IMR-90 (cell line): Measurements from ENCODE around the gene TIGD1.

ENCODE experiments used
- MXI1 ChIP-seq: IDR thresholded peaks from 2 replicates; pipeline ENCODE4 v1.6.1; 2012; ENCODE audit warnings: low read depth, mild to moderate bottlenecking, low read length, moderate library complexity, borderline replicate concordance
- POLR2A ChIP-seq: IDR thresholded peaks from 2 replicates; pipeline ENCODE4 v1.6.1; 2012; ENCODE audit warnings: mild to moderate bottlenecking, low read depth, low read length
- RAD21 ChIP-seq: IDR thresholded peaks from 2 replicates; pipeline ENCODE4 v1.6.1; 2012; ENCODE audit warnings: low read length, improper control_type of control experiment
- RCOR1 ChIP-seq: IDR thresholded peaks from 2 replicates; pipeline ENCODE4 v1.6.1; 2012; ENCODE audit warnings: mild to moderate bottlenecking, low read length, improper control_type of control experiment; ENCODE audit not compliant: insufficient replicate concordance
- TF ChIP-seq, protein P1 (sequence below): conservative IDR thresholded peaks from 2 replicates; pipeline ENCODE4 v1.5.1; 2012; ENCODE audit warnings: mild to moderate bottlenecking, low read depth, low read length, improper control_type of control experiment

DNA sequence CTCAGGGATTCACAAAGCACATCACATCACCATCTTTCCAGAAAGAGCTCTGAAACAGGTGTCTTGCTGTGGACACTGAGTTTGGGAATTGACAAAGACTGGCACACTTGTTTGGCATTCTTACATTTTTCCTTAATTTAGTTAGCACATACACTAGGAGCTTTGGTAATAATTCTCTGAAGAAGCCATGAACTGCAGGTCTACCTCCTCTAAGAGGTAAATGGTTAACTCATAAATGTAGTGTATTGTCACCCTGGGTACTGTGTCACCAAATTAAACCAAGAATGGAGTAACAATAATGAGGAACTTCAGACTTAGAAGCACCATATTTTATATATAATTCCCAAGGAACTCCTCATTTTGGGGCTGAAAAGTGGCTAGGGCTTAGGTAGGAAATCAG lies 22.7 kb upstream of the TIGD1 start:
- TF ChIP-seq RAD21, result no peak
- no peak for TF ChIP-seq RCOR1
- TF ChIP-seq, protein P1, sequence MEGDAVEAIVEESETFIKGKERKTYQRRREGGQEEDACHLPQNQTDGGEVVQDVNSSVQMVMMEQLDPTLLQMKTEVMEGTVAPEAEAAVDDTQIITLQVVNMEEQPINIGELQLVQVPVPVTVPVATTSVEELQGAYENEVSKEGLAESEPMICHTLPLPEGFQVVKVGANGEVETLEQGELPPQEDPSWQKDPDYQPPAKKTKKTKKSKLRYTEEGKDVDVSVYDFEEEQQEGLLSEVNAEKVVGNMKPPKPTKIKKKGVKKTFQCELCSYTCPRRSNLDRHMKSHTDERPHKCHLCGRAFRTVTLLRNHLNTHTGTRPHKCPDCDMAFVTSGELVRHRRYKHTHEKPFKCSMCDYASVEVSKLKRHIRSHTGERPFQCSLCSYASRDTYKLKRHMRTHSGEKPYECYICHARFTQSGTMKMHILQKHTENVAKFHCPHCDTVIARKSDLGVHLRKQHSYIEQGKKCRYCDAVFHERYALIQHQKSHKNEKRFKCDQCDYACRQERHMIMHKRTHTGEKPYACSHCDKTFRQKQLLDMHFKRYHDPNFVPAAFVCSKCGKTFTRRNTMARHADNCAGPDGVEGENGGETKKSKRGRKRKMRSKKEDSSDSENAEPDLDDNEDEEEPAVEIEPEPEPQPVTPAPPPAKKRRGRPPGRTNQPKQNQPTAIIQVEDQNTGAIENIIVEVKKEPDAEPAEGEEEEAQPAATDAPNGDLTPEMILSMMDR, result no peak
- no peak for TF ChIP-seq POLR2A
- no peak for TF ChIP-seq MXI1
